GM23338 (cell line): ENCODE measurements around the gene AIG1. TPM values are rescaled to one million over a fixed set of nuclear protein-coding genes. Genes with fewer than 3 reads are reported as not detected.

Source experiments
- ATAC-seq: fragments of 200-7000 bp; cut with Tn5 transposase; 3 replicates; pipeline ENCODE4 v1.9.1; 2020
- DNase-seq: peaks from one replicate; pipeline ENCODE4 v3.0.0-alpha.2; 2015; ENCODE audit warnings: low spot score
- H2AFZ ChIP-seq: fragments of 200-600 bp; sonication (generic); 2 replicates; pipeline ENCODE4 v1.8.0; 2016; ENCODE audit warnings: antibody characterized with exemption, mild to moderate bottlenecking, moderate library complexity
- H3F3A ChIP-seq: fragments of 200-600 bp; sonication (generic); replicated peaks from 2 replicates; pipeline ENCODE4 v1.8.0; 2017; ENCODE audit warnings: antibody characterized with exemption, mixed run types, low read depth
- H3K27ac ChIP-seq: fragments of 200-600 bp; sonication (generic); 2 replicates; pipeline ENCODE4 v1.6.1; 2016; ENCODE audit warnings: low read depth
- H3K27me3 ChIP-seq: fragments of 200-600 bp; sonication (generic); 2 replicates; pipeline ENCODE4 v1.8.0; 2016; ENCODE audit warnings: mild to moderate bottlenecking, mixed run types, moderate library complexity; ENCODE audit not compliant: insufficient read depth
- H3K36me3 ChIP-seq: fragments of 200-600 bp; sonication (generic); 2 replicates; pipeline ENCODE4 v1.8.0; 2016; ENCODE audit warnings: mild to moderate bottlenecking; ENCODE audit not compliant: insufficient read depth
- H3K4me1 ChIP-seq: fragments of 200-600 bp; sonication (generic); 2 replicates; pipeline ENCODE4 v1.8.0; 2016; ENCODE audit warnings: mild to moderate bottlenecking, moderate library complexity; ENCODE audit not compliant: insufficient read depth
- H3K4me2 ChIP-seq: fragments of 200-600 bp; sonication (generic); 2 replicates; pipeline ENCODE4 v1.7.1; 2017; ENCODE audit warnings: mixed run types
- H3K4me3 ChIP-seq: fragments of 200-600 bp; sonication (generic); 2 replicates; pipeline ENCODE4 v1.6.1; 2016; ENCODE audit warnings: mixed run types
- H3K79me2 ChIP-seq: fragments of 200-600 bp; sonication (generic); replicated peaks from 2 replicates; pipeline ENCODE4 v1.8.0; 2017; ENCODE audit warnings: mild to moderate bottlenecking; ENCODE audit not compliant: insufficient read depth
- H3K9me2 ChIP-seq: fragments of 200-600 bp; sonication (generic); 2 replicates; pipeline ENCODE4 v1.8.0; 2017; ENCODE audit not compliant: insufficient read depth
- H4K20me1 ChIP-seq: fragments of 200-600 bp; sonication (generic); replicated peaks from 2 replicates; pipeline ENCODE4 v1.8.0; 2017; ENCODE audit warnings: mild to moderate bottlenecking; ENCODE audit not compliant: insufficient read depth
- H3K27ac Mint-ChIP-seq: 2 replicates; pipeline ENCODE4 v1.8.0; 2020; ENCODE audit warnings: inconsistent platforms, mild to moderate bottlenecking, moderate library complexity, mixed read lengths
- H3K27me3 Mint-ChIP-seq: 3 replicates; pipeline ENCODE4 v1.8.0; 2022; ENCODE audit warnings: low read depth, mild to moderate bottlenecking, moderate library complexity, mixed read lengths, inconsistent platforms; ENCODE audit not compliant: insufficient read depth, poor library complexity
- H3K36me3 Mint-ChIP-seq: 3 replicates; pipeline ENCODE4 v1.8.0; 2021; ENCODE audit warnings: low read depth, mild to moderate bottlenecking, inconsistent platforms, moderate library complexity, mixed read lengths
- H3K4me1 Mint-ChIP-seq: 3 replicates; pipeline ENCODE4 v1.8.0; 2020; ENCODE audit warnings: mild to moderate bottlenecking, inconsistent platforms, mixed read lengths
- H3K4me3 Mint-ChIP-seq: 3 replicates; pipeline ENCODE4 v1.8.0; 2021; ENCODE audit warnings: moderate library complexity, mild to moderate bottlenecking, inconsistent platforms, mixed read lengths
- H3K9me3 Mint-ChIP-seq: 3 replicates; pipeline ENCODE4 v1.8.0; 2020; ENCODE audit warnings: moderate library complexity, mild to moderate bottlenecking, inconsistent platforms, mixed read lengths
- CREB1 ChIP-seq: fragments of 250-450 bp; sonication (Bioruptor Pico); IDR thresholded peaks from 2 replicates; pipeline ENCODE4 v1.5.0; 2020; ENCODE audit warnings: low read depth, mild to moderate bottlenecking, moderate library complexity
- CTCF ChIP-seq, 2 experiments: fragments of 200-600 bp in 1 of 2; sonication (generic) in 1 of 2; conservative IDR thresholded peaks; 2 replicates each; pipeline versions ENCODE4 v1.5.1 to v1.6.1; 2016 to 2017; ENCODE audit warnings: antibody characterized with exemption in 2 of 2, low read depth in 2 of 2, mild to moderate bottlenecking in 2 of 2, moderate library complexity in 1 of 2
- ETS1 ChIP-seq: IDR thresholded peaks from 2 replicates; pipeline ENCODE4 v1.6.1; 2016; ENCODE audit warnings: antibody characterized with exemption
- EZH2 ChIP-seq: fragments of 200-600 bp; sonication (generic); IDR thresholded peaks from one replicate; pipeline ENCODE4 v1.8.0; 2017; ENCODE audit warnings: antibody characterized with exemption, mild to moderate bottlenecking, low read depth; ENCODE audit not compliant: unreplicated experiment
- EZH2phosphoT487 ChIP-seq: fragments of 200-600 bp; sonication (generic); IDR thresholded peaks from one replicate; pipeline ENCODE4 v1.8.1; 2018; ENCODE audit warnings: antibody characterized with exemption; ENCODE audit not compliant: unreplicated experiment
- JUNB ChIP-seq: IDR thresholded peaks from one replicate; pipeline ENCODE4 v1.6.1; 2016; ENCODE audit warnings: antibody characterized with exemption; ENCODE audit not compliant: unreplicated experiment
- NANOG ChIP-seq: IDR thresholded peaks from 2 replicates; pipeline ENCODE4 v1.6.1; 2016; ENCODE audit warnings: antibody characterized with exemption, borderline replicate concordance
- POLR2AphosphoS5 ChIP-seq: IDR thresholded peaks from 2 replicates; pipeline ENCODE4 v1.6.1; 2016; ENCODE audit warnings: antibody characterized with exemption, low read depth
- REST ChIP-seq: IDR thresholded peaks from one replicate; pipeline ENCODE4 v1.6.1; 2018; ENCODE audit warnings: antibody characterized with exemption; ENCODE audit not compliant: unreplicated experiment
- STAT1 ChIP-seq: IDR thresholded peaks from one replicate; pipeline ENCODE4 v1.6.1; 2016; ENCODE audit warnings: antibody characterized with exemption; ENCODE audit not compliant: unreplicated experiment
- ZNF114 ChIP-seq: fragments of 250-450 bp; sonication (Bioruptor Pico); IDR thresholded peaks from 2 replicates; pipeline ENCODE4 v1.5.0; 2020; ENCODE audit warnings: mild to moderate bottlenecking, moderate library complexity
- ZNF331 ChIP-seq: fragments of 250-450 bp; sonication (Bioruptor Pico); IDR thresholded peaks from 2 replicates; pipeline ENCODE4 v1.5.0; 2020; ENCODE audit warnings: low read depth, mild to moderate bottlenecking, moderate library complexity
- ZNF462 ChIP-seq: fragments of 250-450 bp; sonication (Bioruptor Pico); IDR thresholded peaks from 2 replicates; pipeline ENCODE4 v1.5.0; 2020; ENCODE audit warnings: mild to moderate bottlenecking, moderate library complexity
- polyA plus RNA-seq: library from polyadenylated mRNA; unstranded; fragments of >200 nt; fragmentation: Nextera tagmentation; extraction: Ambion mirVana; gene quantifications from 2 replicates; pipeline ENCODE4 v1.2.1, GENCODE V29; 2016
- total RNA-seq: library from RNA; depleted of rRNA; stranded (reverse); fragments of >200 nt; shearing (Covaris generic); gene quantifications from 2 replicates; pipeline ENCODE4 v1.2.3, GENCODE V29; 2014

Gene AIG1
- total and polyA plus RNA-seq, 2 experiments from 2014 or later, result 65.2 to 88.4 TPM

GRCh38 chr6:143348531-143348930, 287.8 kb downstream of the AIG1 start:
- Mint-ChIP-seq H3K36me3 (no peaks in the 10 kb centered on the region), H3K4me3 (no peak overlapping the region), H3K27me3 (no peaks in the 10 kb centered on the region), H3K4me1 (no peaks in the 10 kb centered on the region), H3K27ac (no peak overlapping the region), H3K9me3 (0 out of 3 replicates have a peak, but pooled peaks cover 3% of the 10 kb centered on the region)
- TF ChIP-seq JUNB (no peak), ZNF114 (CRISPR knock-in tag) (no peak), EZH2 (no peak), STAT1 (no peak), EZH2phosphoT487 (no peak), ZNF331 (CRISPR knock-in tag) (no peak), CTCF (conservative IDR thresholded peaks at IDR 0.05; ENCODE audit: low read depth in 2 of 2) (no peak), NANOG (no peak), CREB1 (CRISPR knock-in tag) (no peak), REST (no peak), ZNF462 (CRISPR knock-in tag) (no peak), POLR2AphosphoS5 (no peak), ETS1 (no peak)
- no peaks in the 10 kb centered on the region for H3F3A ChIP-seq
- H3K4me3 ChIP-seq, result no peak overlapping the region
- no peaks in the 10 kb centered on the region for H3K36me3 ChIP-seq
- no peak overlapping the region for H2AFZ ChIP-seq
- H3K79me2 ChIP-seq, result no peaks in the 10 kb centered on the region
- ATAC-seq (no peak), DNase-seq (no peak)
- no peaks in the 10 kb centered on the region for H3K4me1 ChIP-seq
- no peaks in the 10 kb centered on the region for H3K27me3 ChIP-seq
- H3K4me2 ChIP-seq, result no peak overlapping the region
- no peaks in the 10 kb centered on the region for H4K20me1 ChIP-seq
- H3K27ac ChIP-seq, result no peak overlapping the region
- H3K9me2 ChIP-seq, result no peaks in the 10 kb centered on the region
